MM.1S (cell line): Measurements from ENCODE around the gene GPD1L.

Source experiments
- DNase-seq: peaks from one replicate; pipeline ENCODE4 v3.0.0-alpha.2; 2015
- H2AFZ ChIP-seq: fragments of 300-600 bp; sonication (generic); 2 replicates; pipeline ENCODE4 v1.6.0; 2016; ENCODE audit warnings: antibody characterized with exemption, low read length
- H3F3A ChIP-seq: fragments of 300-600 bp; sonication (generic); 2 replicates; pipeline ENCODE4 v1.6.1; 2016; ENCODE audit warnings: mild to moderate bottlenecking, antibody characterized with exemption, low read length, moderate library complexity, mixed read lengths; ENCODE audit not compliant: insufficient read depth
- H3K27ac ChIP-seq: fragments of 300-600 bp; sonication (generic); 2 replicates; pipeline ENCODE4 v1.5.1; 2016; ENCODE audit warnings: mild to moderate bottlenecking, low read length
- H3K27me3 ChIP-seq: fragments of 300-600 bp; sonication (generic); replicated peaks from 2 replicates; pipeline ENCODE4 v1.6.0; 2016; ENCODE audit warnings: low read length; ENCODE audit not compliant: insufficient read depth
- H3K36me3 ChIP-seq: fragments of 300-600 bp; sonication (generic); replicated peaks from 2 replicates; pipeline ENCODE4 v1.6.1; 2016; ENCODE audit warnings: mild to moderate bottlenecking, low read length, mixed read lengths; ENCODE audit not compliant: insufficient read depth
- H3K4me1 ChIP-seq: fragments of 300-600 bp; sonication (generic); 2 replicates; pipeline ENCODE4 v1.6.1; 2016; ENCODE audit warnings: low read length, mixed read lengths
- H3K4me2 ChIP-seq: fragments of 300-600 bp; sonication (generic); 2 replicates; pipeline ENCODE4 v1.6.0; 2016; ENCODE audit warnings: low read depth, low read length
- H3K4me3 ChIP-seq: fragments of 300-600 bp; sonication (generic); 2 replicates; pipeline ENCODE4 v1.5.1; 2016; ENCODE audit warnings: low read length, mixed read lengths
- H3K79me2 ChIP-seq: fragments of 300-600 bp; sonication (generic); 2 replicates; pipeline ENCODE4 v1.6.1; 2016; ENCODE audit warnings: mixed run types, low read length, mixed read lengths
- H3K9ac ChIP-seq: fragments of 300-600 bp; sonication (generic); 2 replicates; pipeline ENCODE4 v1.6.1; 2016; ENCODE audit warnings: low read length, mixed read lengths
- H3K9me2 ChIP-seq: fragments of 300-600 bp; sonication (generic); replicated peaks from 2 replicates; pipeline ENCODE4 v1.6.1; 2016; ENCODE audit warnings: mild to moderate bottlenecking, low read length, mixed read lengths; ENCODE audit not compliant: insufficient read depth
- H3K9me3 ChIP-seq: fragments of 300-600 bp; sonication (generic); replicated peaks from 2 replicates; pipeline ENCODE4 v1.6.1; 2016; ENCODE audit warnings: mild to moderate bottlenecking, low read length, mixed read lengths; ENCODE audit not compliant: insufficient read depth
- H4K20me1 ChIP-seq: fragments of 300-600 bp; sonication (generic); 2 replicates; pipeline ENCODE4 v1.6.1; 2016; ENCODE audit warnings: mild to moderate bottlenecking, low read length, moderate library complexity, mixed read lengths; ENCODE audit not compliant: insufficient read depth
- EZH2 ChIP-seq: fragments of 300-600 bp; sonication (generic); optimal IDR thresholded peaks from 2 replicates; pipeline ENCODE3; 2017; ENCODE audit warnings: low read depth, mild to moderate bottlenecking, antibody characterized with exemption, low read length, mixed read lengths
- EZH2phosphoT487 ChIP-seq: fragments of 300-600 bp; sonication (generic); IDR thresholded peaks from 2 replicates; pipeline ENCODE4 v1.6.1; 2018; ENCODE audit warnings: antibody characterized with exemption, low read length
- TF ChIP-seq, protein P1 (sequence below): fragments of 300-600 bp; sonication (generic); IDR thresholded peaks from 2 replicates; pipeline ENCODE4 v1.5.1; 2016; ENCODE audit warnings: antibody characterized with exemption, low read length, mixed read lengths

The GPD1L gene

DNA sequence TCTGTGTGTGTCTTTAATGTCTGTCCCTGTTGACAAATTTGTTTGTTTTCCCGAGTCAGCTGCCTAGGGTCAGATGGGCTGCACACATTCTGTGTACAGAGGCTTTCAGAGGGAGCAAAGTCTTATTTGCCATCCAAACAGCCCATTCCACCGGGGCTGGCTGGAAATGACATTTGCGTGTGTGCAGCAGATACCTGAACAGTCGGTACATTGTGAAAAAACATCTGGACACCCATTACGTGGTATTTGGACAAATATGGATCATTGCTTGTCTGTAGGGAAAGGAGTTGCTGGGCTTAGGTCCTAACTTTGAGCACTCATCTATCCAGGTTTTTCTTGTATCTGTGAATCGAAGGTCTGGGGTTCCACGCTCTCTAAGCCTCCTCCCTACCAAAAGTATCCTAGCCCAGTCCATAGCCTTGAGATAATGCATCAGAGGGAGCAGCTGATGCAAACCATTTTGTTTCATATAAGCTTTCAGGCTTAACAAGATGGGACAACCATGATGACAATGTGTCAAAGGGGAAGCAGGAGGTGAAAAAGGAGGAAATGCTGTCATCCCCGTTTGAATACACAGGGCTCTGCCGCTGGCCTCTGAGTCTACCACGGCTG lies 109.9 kb downstream of the GPD1L start:
- Histone ChIP-seq H3K9me2 (no peaks in the 10 kb centered on the region), H3K27ac (no peak overlapping the region), H2AFZ (no peak overlapping the region), H3K9ac (no peak overlapping the region), H4K20me1 (no peaks in the 10 kb centered on the region), H3K9me3 (no peaks in the 10 kb centered on the region), H3K27me3 (no peaks in the 10 kb centered on the region), H3K4me3 (no peak overlapping the region), H3K79me2 (no peaks in the 10 kb centered on the region), H3K4me2 (no peak overlapping the region), H3K4me1 (no peaks in the 10 kb centered on the region), H3F3A (no peaks in the 10 kb centered on the region), H3K36me3 (no peaks in the 10 kb centered on the region)
- TF ChIP-seq EZH2, result no peak
- TF ChIP-seq, protein P1, sequence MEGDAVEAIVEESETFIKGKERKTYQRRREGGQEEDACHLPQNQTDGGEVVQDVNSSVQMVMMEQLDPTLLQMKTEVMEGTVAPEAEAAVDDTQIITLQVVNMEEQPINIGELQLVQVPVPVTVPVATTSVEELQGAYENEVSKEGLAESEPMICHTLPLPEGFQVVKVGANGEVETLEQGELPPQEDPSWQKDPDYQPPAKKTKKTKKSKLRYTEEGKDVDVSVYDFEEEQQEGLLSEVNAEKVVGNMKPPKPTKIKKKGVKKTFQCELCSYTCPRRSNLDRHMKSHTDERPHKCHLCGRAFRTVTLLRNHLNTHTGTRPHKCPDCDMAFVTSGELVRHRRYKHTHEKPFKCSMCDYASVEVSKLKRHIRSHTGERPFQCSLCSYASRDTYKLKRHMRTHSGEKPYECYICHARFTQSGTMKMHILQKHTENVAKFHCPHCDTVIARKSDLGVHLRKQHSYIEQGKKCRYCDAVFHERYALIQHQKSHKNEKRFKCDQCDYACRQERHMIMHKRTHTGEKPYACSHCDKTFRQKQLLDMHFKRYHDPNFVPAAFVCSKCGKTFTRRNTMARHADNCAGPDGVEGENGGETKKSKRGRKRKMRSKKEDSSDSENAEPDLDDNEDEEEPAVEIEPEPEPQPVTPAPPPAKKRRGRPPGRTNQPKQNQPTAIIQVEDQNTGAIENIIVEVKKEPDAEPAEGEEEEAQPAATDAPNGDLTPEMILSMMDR, result no peak
- TF ChIP-seq EZH2phosphoT487, result no peak
- DNase-seq, result no peak

DNA sequence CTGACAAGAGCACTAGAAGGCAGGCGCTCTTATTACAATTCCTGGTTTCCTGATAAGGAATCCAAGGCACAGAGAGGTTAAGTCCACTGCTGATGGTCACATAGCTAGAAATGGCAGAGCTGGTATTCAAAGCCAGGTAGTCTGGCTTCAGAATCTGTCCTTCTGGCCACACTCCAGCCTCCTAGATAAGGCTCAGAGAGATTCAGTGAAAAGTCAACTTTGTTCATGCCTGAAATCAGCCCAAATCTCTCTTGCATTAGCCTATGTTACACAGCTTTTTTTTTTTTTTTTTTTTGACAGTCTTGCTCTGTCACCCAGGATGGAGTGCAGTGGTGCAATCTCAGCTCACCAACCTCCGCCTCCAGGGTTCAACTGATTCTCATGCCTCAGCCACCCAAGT lies 110.9 kb downstream of the GPD1L start:
- Histone ChIP-seq H3K9me3 (no peaks in the 10 kb centered on the region), H2AFZ (no peak overlapping the region), H3K27me3 (no peaks in the 10 kb centered on the region), H3K4me1 (no peaks in the 10 kb centered on the region), H3K9me2 (no peaks in the 10 kb centered on the region), H4K20me1 (no peaks in the 10 kb centered on the region), H3K27ac (no peak overlapping the region), H3K4me3 (no peak overlapping the region), H3K9ac (no peak overlapping the region), H3K36me3 (no peaks in the 10 kb centered on the region), H3K4me2 (no peak overlapping the region), H3K79me2 (no peaks in the 10 kb centered on the region), H3F3A (no peaks in the 10 kb centered on the region)
- DNase-seq, result no peak
- TF ChIP-seq EZH2 (no peak), EZH2phosphoT487 (no peak)
- TF ChIP-seq, protein P1, result no peak
